Pulmonary artery endothelial cell (primary cell): Measurements from ENCODE around the gene GPR183. TPM values are rescaled to one million over a fixed set of nuclear protein-coding genes. Genes with fewer than 3 reads are reported as not detected.

Source experiments
- DNase-seq: peaks from one replicate; pipeline ENCODE4 v3.0.0-alpha.2; 2011; ENCODE audit warnings: low read depth, low spot score
- total RNA-seq: library from RNA; depleted of rRNA; stranded (reverse); fragments of >200 nt; gene quantifications from 2 replicates; pipeline ENCODE4 v1.2.3, GENCODE V29; 2014

Gene GPR183
- total RNA-seq, 1 donor from 2014 or later = not detected

DNA sequence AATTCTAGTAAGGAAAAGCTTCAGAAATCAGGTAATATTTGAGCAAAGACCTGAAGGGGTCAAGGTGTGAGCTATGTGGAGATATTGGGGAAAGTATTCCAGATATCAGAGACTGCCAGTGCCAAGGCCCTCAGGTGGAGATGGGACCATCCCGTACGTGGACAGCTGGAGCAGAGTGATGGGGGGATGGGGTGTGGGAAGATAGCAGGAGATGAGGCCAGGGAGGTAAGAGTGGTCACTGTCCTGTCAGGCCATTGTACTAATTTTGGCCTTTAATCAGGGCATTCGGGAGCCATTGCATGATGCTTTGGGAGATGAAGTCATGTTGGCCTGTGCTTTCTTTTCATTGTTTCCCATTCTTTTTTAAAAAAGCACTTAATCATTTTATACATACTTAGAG is 36.0 kb downstream of the GPR183 start:
- no peak for DNase-seq

DNA sequence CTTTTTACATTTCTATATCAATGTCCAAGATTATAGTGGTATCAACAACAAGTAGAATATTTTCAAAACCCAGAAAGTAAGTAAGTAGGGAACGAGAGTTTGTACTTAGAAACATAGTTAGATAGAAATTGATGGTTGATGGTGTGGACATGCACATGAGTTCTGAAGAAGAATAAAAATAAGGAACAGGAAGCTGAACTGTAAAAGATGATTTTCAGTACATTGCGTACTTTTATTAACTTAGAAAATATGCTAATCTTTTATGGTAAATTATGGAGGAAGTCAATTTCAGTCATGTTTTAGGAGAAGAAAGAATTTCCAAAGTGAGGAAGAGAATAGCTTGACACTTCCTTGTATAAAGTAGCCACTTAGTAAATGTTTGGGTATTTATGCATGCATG is 36.7 kb downstream of the GPR183 start:
- DNase-seq = no peak

DNA sequence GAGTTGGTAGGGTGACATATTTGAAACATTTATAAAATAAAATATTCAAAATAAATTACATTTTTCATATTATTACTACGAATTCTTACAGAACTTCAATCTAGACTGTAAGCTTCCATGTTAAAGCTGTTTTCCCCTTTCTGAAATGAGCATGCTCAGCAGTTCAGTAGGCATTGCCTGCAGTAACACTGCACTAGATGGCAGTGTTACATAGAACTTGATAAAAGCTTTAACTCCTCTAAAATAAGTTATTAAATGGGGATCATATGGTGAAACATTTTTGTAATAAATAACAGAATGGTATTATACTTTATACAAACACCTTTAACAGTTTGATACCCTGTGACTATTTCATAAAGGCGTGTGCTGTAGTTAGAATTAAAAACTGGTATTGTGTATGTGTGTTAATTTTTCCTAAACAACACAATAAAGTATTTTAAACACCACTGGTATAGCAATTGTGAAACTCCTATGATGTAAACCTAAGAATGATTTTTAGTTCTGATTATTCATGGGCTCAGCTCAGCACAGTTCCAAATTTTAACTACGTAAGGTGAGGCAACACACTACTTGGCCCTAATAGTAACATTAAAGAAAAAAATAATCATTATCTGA is 37.5 kb downstream of the GPR183 start:
- DNase-seq = peak; percentile 22

DNA sequence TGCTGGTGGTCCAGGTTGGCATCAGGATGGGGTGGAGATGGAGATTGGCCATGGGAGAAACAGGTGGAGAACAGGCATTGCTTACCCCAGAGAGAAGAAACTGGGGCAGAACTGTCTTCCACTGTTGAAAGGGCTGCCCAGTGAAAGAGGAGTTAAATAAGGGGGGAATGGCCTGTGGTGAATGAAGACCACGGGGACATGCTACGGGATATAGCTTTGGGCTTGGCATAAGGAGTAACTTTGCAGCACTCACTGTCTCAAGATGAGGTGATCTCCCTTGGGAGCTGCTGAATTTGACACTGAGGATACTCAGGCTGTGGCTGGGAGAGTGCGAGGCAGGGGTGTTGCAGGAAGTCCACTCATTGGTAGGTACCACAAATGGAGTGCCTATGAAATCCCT is 38.4 kb downstream of the GPR183 start:
- no peak for DNase-seq

DNA sequence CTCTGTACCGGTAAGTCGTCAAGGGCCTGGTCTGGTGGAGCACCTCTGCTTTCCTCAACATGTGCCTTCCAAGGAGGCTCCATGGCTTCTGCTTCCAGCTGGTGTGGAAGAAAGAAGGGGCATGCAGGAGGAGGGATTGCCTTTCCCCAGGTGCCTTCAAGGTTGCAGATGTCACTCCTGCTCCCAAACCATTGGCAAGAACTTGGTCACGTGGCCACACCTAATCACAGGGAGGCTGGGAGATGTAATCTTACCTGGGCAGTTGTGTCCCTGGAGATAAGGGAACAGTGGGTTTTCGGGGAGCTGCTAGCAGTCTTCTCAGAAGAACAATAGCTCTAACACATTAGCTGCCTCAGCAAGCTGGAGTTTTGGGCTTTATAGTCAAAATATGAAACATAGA is 39.3 kb downstream of the GPR183 start:
- no peak for DNase-seq

DNA sequence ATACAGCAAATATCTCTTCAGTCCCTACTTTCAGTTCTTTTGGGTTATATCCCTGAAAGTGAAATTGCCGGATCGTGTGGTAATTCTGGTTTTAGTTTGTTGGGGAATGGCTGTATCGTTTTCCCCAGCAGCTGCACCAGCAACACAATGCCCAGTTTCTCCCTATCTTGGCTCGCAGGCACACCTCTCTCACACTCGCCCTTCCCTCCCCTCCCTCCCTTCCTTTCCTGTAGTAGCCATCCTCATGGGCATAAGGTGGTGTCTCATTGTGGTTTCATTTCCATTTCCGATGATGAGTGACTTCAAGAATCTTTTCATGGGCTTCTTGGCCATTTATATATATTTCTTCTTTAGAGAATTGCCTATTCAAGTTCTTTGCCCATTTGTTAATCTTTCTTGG is 40.4 kb downstream of the GPR183 start:
- no peak for DNase-seq

DNA sequence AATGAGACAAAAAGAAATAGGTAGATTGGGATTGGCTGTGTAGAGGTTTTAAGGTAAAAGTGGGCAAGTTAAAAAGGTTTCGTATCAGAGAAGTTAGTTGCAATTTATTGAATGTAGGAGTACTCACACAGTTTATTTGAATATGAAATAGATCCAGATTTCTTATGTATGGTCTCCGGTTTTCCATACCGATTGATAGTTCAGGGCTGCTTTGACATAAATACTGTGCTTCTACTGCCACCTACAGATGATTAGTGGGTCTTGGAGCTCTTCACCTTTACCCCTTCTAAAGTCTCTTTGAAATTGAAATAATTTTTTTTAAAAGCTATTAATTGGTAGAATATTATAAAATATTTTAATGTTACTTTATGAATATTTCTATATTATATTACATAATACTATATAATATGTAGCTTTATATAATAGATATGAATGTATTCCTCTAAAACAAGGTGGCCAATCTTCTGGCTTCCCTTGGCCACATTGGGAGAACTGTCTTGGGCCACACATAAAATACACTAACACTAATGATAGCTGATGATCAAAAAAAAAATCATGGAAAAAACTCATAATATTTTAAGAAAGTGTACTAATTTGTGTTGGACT is 41.3 kb downstream of the GPR183 start:
- DNase-seq = peak; percentile 24

DNA sequence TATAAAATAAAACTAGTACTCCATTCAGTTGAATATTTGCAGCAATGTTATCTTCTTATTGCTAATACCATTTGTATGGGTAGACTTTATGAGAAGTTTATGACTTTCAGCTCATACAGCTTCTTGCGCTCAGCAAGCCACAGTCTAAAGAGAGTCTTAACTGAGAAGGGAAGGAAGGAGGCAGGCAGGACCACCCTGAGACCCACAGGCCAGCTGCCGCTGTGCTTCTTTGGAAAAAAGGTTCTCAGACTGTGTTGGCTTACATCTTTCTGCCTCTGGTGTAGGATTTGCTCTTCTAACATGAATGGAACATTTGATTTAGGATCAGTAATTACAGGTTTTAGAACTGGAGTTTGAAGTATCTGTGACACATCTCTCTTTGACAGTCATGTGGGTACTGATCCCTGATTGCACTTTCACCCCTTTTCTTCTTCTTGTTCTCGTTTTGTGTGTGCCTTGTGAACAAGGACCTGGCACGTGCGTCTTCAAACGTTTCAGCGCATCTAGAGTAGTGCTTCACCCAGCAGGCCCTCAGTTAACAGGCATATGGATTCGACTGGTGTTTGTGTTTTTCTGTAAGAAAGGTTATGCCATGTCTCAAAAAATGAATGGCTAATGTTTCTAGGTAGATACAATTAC is 41.9 kb downstream of the GPR183 start:
- no peak for DNase-seq

DNA sequence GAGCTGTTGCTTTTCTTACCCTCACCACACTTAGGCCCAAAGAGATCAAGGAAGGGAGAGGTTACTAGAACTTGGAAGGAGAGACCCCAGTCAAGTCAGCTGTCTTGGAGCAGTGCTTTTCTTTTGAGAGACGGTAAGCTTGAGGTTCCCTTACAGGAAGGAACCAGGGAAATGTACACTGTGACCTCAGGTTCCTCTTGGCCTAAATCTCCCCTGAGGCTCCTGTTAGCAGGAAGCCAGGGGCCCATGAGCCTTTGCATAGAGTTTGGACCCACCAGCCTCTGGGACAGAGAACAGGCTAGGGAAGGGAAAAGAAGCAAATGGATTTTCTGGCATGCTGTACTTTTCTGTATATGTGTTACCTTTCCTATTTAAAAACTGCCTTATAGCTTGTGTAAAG is 43.1 kb downstream of the GPR183 start:
- no peak for DNase-seq

DNA sequence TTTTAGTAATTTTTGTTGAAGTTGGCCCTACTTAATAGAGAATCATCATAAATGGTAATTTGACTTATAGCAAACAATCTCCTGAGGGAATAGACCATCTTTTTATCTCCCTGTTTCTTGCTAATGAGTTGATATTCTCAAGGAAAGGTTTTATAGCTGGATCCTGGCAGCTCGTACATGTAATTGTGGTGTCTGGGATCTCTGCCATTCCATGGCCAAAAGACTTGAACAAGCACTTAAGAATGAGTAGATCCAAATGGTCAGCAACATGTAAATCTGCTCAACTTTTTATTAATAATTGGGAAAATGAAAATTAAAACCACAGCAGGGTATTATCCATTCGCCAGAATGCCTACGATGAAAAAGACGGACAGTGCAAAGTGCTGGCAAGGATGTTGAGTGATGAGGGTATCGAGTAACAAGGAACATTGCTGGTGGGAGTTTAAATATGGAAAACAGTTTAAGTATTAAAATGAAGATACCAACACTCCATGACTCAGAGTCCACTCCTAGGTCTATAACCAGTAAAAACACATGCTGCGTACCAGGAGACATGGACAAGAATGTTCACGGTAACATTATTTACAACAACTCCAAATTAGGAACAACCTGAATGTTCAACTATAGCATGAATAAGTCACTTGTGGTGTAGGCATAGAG is 43.9 kb downstream of the GPR183 start:
- no peak for DNase-seq

DNA sequence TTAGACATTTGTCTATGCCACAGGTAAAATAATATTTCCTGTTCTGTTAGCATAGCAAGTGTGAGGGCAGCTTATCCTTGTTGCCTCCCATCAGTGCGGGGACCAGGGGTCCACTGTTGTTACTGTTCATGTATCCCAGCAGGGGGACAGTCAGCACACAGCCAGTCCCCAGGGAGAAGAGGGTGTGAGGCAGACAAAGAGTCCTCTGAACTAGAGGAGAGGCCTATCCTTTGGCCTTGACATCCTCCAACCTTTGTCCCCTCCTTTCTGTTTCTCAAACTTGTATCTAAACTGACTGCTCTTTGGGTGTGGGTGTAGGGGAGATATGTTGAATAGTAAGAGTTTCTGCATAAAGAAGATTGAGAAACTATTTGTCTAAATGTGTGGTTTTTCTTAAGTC is 46.1 kb downstream of the GPR183 start:
- DNase-seq = no peak

DNA sequence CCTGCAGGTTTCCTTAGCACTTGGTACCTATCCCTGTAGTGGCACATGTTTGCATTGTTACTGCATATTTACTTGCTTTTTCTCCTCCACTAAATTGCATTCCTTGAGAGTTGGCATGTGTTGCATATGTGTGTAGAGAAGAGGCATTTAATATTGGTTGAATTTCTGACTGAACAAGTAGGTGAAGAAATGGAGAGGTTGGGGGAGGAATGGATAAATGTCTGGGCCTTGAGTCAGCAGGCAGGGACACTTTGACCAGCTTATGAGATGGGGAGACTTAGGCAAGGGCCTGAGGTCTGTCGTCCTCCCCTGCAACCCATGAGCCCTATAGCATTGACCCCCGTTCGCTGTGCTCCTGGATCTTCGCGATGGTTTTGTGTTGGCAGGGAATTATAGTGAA is 47.0 kb downstream of the GPR183 start:
- DNase-seq = no peak

DNA sequence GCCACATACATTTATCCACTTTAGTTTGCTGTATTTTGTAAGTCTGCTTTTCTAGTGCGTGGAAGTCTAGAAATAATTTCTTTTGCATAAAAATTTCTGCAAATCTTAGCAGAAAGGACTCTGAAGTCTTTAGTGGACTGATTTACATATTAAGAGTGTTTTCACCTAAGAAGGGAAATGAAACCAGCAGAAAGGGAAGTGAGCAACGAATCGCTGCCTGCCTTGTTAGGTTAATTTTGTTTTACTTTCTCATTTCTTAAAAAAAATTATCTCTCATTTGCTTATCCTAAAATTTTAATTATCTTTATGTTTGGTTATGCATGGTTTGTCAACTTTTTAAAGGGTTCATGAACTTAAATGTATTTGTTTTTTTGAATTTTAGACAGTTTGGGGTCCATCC is 48.3 kb downstream of the GPR183 start:
- no peak for DNase-seq

DNA sequence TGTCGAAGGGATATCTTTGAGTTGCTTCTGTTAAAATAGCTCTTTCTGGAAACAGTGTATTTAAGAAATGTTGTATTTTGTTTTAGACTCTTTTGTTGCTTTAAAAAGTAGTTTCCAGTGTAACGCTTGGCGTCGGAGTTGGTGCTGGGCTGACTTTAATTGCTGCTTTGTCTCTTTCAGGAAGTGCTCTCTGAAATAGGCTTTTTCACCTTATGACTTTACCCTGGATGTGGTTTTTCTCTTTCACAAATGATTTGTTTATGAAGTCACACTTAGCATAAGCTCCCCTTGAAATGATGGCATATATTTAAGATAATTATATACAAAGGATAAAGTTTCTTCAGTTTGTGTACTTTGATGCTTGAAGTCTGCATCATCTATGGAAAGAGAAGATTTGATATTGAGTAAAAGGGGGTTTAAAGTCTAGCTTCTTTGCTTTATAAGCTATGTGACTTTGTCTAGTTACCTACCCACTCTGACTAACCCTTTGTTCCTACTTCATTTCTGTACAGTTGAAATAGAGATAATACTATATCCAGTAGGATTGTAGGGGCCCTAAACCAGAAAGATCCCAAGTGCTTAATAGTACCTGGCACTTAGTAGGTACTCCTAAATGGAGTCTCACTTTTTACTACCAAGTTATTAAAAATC is 48.9 kb downstream of the GPR183 start, which contains the start of gene GPR18:
GPR18 (minus strand) TSS at position 170 of the 651 bp plus-strand sequence. CDS start 2,507 bp downstream, outside the sequence.
- DNase-seq = no peak

DNA sequence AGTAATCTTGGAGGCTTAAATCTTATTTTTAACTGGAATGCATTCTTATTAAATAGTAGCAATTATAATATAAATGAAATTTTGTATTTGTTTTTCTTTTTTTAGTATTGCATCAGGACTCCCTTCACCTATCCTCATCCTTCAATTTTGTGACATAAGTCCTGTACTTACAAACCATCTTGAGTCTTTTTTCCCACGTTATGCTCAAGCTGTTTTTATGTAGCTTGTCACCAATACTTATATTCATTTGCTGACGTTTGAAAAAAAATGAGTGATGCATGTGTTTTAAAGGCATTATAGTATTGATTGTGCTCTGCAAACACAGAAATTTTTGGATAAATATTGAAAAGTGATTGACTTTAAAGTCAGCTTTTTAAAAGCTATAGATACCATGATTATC is 49.9 kb downstream of the GPR183 start:
- DNase-seq = no peak

DNA sequence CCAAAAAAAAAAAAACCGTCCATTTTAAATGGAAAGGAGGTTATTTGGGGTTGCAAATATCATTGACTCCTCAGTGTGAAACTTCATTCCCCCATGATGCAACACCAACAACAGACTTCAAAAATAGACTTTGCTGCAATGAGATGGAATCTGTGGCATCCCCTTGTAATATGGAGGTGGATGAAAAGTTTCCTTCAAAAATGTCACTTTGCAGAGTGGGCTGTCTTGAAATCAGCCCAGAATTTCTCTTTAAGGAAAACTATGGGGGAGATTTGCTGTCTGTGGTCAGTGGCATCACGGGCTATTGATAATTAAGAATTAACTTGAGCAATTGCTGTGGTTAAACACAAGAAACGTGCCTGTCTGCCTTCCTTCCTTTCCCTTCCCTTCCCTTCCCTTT is 50.5 kb downstream of the GPR183 start:
- DNase-seq = no peak

DNA sequence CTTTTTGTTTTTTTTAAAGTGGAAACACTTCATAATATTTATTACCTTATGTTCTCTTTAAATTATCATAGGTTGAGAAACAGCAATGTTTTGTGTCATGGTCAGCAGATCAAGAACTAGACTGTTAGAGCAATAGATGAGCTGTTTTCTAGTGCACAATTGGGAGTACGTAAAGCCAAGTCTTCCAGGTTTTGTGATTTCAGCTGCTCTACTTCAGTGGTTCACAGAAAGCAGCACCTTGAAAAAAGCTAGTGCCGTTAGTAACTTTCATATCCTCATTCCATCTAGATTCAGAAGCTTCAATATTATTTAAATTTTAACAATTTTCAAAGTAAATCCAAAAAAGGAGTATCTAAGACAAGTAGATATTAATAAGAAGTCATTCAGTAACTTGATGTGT is 50.9 kb downstream of the GPR183 start:
- no peak for DNase-seq

DNA sequence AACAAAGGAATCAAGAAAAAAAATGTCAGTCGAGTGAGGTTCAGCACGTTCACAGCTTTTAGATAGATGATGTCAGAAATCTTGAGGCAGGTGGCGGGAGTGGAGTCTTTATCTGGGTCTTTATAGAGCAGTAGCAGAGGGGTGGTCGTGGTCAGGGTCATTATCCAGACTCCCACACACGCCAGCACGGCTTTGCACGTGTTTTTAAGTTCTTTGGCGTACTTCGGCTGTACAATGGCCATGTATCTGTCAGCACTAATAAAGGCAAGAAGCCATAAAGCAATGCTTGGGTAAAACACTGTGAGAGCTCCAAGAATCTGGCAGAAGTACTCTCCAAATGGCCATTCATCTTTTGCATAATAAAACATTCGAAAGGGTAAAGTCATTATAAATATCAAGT is 51.9 kb downstream of the GPR183 start:
- DNase-seq = no peak

DNA sequence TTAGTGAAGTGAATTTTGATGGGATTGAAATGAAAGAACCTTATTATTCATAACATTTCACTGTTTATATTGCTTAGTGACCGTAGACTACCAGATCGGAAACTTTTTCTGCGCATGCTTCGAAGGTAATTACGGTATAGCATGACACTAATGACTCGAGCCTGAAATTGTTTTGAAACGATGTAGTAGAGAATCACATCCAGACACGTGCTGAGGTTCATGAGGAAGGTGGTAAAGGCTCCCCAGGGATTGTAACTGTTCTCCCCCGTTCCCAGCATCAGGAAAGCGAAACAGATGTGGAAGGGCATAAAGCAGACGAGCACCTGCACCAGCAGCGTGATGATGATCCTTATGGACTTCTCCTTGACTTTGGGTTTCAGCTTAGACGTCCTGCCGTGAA is 52.4 kb downstream of the GPR183 start:
- DNase-seq = no peak

DNA sequence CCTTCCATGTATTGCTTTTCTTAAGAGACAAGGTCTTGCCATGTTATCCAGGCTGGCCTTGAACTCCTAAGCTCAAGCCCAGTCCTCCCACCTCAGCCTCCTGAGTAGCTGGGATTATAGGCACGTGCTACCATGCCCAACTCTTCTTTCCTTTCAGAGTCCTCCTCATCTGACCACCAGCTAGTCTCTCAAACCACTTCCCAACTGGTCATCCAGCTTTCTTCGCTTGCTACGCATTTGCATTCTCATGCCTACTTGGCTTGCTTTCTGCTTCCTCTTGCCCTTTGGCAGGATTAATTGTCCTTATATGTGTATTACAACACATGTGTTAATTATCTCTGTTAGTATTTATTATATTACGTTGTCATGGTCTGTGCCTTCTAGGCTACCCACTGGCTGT is 55.3 kb downstream of the GPR183 start:
- DNase-seq = no peak

DNA sequence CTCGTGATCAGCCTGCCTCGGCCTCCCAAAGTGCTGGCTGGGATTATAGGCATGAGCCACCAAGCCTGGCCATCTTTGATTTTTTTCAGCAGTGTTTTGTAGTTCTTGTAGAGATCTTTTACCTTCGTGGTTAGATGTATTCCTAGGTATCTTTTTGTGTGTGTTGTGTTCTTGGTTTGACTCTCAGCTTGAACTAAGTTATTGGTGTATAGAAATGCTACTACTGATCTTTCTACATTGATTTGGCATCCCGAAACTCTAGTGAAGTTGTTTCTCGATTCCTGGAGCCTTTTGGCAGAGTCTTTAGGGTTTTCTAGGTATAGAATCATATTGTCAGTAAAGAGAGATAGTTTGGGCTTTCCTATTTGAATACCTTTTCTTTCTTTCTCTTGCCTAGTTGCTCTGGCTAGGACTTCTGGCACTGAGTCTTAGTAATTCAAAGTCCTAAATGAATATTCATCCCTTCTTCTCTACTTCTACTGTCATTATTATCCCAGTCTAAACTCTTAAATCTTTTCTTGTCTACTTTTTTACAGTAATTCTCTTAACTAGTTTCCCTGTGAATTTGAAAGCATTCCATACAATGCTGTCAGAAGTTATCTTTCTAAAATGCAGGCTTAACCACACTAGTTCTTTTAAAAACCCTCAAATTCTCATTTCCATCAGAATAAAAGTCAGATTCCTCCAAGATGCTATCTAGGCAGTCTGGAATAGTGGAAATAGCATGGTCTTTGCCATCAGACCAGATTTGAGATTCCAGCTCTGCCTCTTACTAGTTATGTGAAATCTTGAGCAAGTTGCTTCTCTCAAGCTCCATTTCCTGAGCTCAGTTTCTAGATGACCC is 56.0 kb downstream of the GPR183 start:
- no peak for DNase-seq
